Measurements from ENCODE around the gene ASCL3. TPM values are rescaled to one million over a fixed set of nuclear protein-coding genes. Genes with fewer than 3 reads are reported as not detected.
"Not testable (repeated sequence)": the region's sequence is repeated elsewhere in the genome, so short reads cannot be mapped to it uniquely, and the experiment has no call there.

Gene ASCL3
- total RNA-seq, 1 donor from 2014 or later, result not detected

DNA sequence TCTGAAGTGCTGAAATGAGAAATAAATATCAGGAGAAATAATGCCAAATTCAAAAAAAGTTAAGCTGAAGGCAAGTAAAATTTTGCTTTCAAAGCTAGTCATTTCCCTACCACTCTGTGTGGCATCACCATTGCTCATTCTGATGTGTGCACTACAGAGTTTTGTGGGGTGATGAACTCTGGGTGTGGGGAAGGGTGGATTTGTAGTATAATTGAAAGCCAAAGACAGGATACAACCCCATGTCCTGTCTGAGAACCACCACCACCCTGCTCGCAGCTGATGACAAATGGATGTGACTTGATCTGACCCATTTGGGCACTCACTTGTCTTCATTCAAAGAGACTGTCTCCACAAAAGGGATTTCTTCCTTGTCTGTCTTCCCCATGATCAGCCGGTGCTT, 40.7 kb upstream of the ASCL3 start:
- TF ChIP-seq, protein P1, sequence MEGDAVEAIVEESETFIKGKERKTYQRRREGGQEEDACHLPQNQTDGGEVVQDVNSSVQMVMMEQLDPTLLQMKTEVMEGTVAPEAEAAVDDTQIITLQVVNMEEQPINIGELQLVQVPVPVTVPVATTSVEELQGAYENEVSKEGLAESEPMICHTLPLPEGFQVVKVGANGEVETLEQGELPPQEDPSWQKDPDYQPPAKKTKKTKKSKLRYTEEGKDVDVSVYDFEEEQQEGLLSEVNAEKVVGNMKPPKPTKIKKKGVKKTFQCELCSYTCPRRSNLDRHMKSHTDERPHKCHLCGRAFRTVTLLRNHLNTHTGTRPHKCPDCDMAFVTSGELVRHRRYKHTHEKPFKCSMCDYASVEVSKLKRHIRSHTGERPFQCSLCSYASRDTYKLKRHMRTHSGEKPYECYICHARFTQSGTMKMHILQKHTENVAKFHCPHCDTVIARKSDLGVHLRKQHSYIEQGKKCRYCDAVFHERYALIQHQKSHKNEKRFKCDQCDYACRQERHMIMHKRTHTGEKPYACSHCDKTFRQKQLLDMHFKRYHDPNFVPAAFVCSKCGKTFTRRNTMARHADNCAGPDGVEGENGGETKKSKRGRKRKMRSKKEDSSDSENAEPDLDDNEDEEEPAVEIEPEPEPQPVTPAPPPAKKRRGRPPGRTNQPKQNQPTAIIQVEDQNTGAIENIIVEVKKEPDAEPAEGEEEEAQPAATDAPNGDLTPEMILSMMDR (IDR thresholded peaks at IDR 0.05; ENCODE audit: insufficient read depth, low read length, severe bottlenecking), result no peak
- no peak for DNase-seq (ENCODE audit: low read depth)
- no peak for FAIRE-seq
- no peak overlapping the region for H3K4me3 ChIP-seq (ENCODE audit: low read depth, low read length)
- H3K36me3 ChIP-seq (ENCODE audit: control insufficient read depth, insufficient read depth, low read length), result no peaks in the 10 kb centered on the region
- no peaks in the 10 kb centered on the region for H3K27me3 ChIP-seq (ENCODE audit: control insufficient read depth, insufficient read depth, low read length)

DNA sequence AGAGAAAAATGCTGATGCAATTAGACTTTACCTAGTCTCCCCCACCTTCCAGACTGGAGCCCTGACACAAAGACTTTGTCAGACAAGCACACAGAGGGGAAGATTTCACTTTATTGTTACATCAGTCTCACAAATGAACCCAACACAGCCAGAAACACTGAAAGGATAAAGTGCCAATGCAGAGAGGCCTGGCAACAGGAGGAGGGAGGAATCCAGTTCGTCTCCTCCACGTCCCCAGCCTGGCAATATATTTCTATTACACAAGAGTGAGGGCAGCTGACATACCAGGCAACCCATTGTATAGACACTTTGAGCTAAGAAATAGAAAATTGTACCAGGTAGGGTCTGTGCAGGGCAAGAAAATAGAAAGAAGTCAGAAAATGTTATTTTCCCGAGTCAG, 37.7 kb upstream of the ASCL3 start:
- H3K36me3 ChIP-seq (ENCODE audit: control insufficient read depth, insufficient read depth, low read length), result no peaks in the 10 kb centered on the region
- TF ChIP-seq, protein P1 (IDR thresholded peaks at IDR 0.05; ENCODE audit: insufficient read depth, low read length, severe bottlenecking), result no peak
- no peak overlapping the region for H3K4me3 ChIP-seq (ENCODE audit: low read depth, low read length)
- DNase-seq (ENCODE audit: low read depth) (no peak), FAIRE-seq (no peak)
- H3K27me3 ChIP-seq (ENCODE audit: control insufficient read depth, insufficient read depth, low read length), result no peaks in the 10 kb centered on the region

DNA sequence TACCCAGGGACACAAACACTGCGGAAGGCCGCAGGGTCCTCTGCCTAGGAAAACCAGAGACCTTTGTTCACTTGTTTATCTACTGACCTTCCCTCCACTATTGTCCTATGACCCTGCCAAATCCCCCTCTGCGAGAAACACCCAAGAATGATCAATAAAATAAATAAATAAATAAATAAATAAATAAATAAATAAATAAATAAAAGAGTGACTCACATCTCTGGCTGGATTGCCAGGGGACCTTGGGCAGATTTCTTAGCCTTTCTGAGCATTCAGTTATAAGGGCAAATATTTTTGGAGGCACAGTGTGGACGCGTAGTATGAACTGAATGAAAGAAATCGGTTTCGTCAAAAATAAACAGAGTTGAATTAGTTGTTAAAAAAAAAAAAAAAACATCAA, 36.5 kb upstream of the ASCL3 start:
- H3K4me3 ChIP-seq (ENCODE audit: low read depth, low read length); H3K27me3 ChIP-seq (ENCODE audit: control insufficient read depth, insufficient read depth, low read length); DNase-seq (ENCODE audit: low read depth); FAIRE-seq; H3K36me3 ChIP-seq (ENCODE audit: control insufficient read depth, insufficient read depth, low read length): not testable (repeated sequence)

DNA sequence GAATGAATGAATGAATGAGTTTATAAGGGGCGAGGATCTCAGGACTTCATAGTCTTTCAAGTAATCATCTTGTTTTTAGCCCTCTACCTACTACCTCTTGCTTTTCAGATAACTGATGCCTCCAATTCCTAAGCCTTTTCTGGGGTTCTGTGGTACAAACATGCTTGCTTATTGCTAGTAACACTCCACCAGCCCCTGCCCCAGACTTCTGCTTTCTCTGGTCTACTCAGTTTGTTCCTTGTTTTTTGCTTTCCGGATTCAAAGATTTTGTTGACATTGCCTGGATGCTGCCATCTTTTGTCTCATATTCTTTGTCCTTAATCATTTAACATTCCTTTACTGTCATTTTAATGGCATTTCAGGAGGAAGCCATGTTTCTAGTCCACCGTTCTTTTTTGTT, 30.3 kb upstream of the ASCL3 start:
- DNase-seq (ENCODE audit: low read depth), result no peak
- Histone ChIP-seq H3K4me3 (ENCODE audit: low read depth, low read length) (no peak overlapping the region), H3K27me3 (ENCODE audit: control insufficient read depth, insufficient read depth, low read length) (no peaks in the 10 kb centered on the region), H3K36me3 (ENCODE audit: control insufficient read depth, insufficient read depth, low read length) (no peaks in the 10 kb centered on the region)
- no peak for FAIRE-seq
- TF ChIP-seq, protein P1 (IDR thresholded peaks at IDR 0.05; ENCODE audit: insufficient read depth, low read length, severe bottlenecking), result no peak

DNA sequence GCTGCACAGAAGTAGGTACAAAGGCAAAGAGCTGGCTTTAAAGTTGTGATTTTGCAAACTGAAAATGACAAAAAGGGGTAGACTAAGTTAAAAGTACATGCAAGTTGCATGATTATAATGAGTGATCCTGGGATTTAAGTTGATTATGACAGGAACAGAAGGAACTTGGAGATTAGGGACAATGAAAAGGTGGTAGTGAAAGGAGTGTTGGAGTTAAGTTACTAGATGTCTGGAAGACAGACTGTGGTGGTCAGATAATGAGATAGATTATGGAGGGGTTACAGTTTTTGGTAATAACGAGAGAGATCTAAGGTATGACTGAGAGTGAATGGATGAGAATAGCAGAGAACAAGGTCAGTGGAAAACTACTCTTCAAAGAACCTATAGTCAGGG, 29.1 kb upstream of the ASCL3 start:
- DNase-seq (ENCODE audit: low read depth) (no peak), FAIRE-seq (no peak)
- Histone ChIP-seq H3K36me3 (ENCODE audit: control insufficient read depth, insufficient read depth, low read length) (no peaks in the 10 kb centered on the region), H3K4me3 (ENCODE audit: low read depth, low read length) (no peak overlapping the region), H3K27me3 (ENCODE audit: control insufficient read depth, insufficient read depth, low read length) (no peaks in the 10 kb centered on the region)
- TF ChIP-seq, protein P1 (IDR thresholded peaks at IDR 0.05; ENCODE audit: insufficient read depth, low read length, severe bottlenecking), result no peak

DNA sequence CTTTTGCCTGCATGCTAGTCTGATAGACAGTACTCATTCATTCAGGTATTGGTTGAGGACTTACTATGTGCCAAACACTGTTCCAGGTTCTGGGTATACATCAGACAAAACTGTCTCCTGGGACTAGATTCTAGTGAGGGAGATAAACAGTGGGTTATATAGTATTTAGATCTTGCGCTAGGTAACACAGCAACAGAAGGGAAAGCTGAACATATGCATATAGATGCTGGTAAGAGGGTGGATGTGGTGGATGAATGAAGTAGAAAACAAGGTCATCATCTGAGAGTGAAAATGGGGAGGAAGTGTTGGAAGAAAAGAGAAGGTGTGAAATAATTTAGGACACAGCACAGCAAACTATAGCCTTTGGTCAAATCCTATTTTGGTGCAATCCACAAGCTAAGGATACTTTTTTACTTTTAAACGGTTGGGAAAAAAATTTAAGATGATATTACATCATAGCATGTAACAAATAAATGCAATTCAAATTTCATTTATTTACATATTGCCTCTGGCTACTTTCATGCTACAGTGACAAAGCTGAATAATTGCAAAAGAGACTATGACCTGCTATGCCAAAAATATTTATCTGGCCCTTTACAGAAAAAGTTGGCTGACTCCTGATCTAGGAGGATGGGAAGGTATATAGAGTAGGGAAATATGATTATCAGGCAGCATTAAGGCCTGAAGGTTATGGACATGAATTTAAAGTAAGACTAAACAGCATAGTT, 28.5 kb upstream of the ASCL3 start:
- Histone ChIP-seq H3K36me3 (ENCODE audit: control insufficient read depth, insufficient read depth, low read length) (no peaks in the 10 kb centered on the region), H3K4me3 (ENCODE audit: low read depth, low read length) (no peak overlapping the region), H3K27me3 (ENCODE audit: control insufficient read depth, insufficient read depth, low read length) (no peaks in the 10 kb centered on the region)
- TF ChIP-seq, protein P1 (IDR thresholded peaks at IDR 0.05; ENCODE audit: insufficient read depth, low read length, severe bottlenecking), result no peak
- DNase-seq (ENCODE audit: low read depth), result no peak
- FAIRE-seq, result no peak

Measured in bronchial epithelial cell (primary cell).